IMR-90 (cell line): Measurements from ENCODE around the gene TMEM139. TPM values are rescaled to one million over a fixed set of nuclear protein-coding genes. Genes with fewer than 3 reads are reported as not detected.
A peak's percentile ranks its signal among the peaks of the same experiment; 100 is the strongest.

ENCODE experiments used
- ATAC-seq: fragments of 200-7000 bp; cut with Tn5 transposase; 2 replicates; pipeline ENCODE4 v1.9.1; 2020; ENCODE audit warnings: low read depth, mild to moderate bottlenecking, moderate library complexity
- BruUV-seq: library from RNA; stranded (reverse); fragments of 400-500 nt; replicated peaks from 2 replicates; lab custom pipeline; 2021; lab: Mats Ljungman, UMichigan
- CTCF ChIA-PET: fragments of 300-600 bp; formaldehyde crosslinking; extraction: SDS; loops from one replicate; lab custom pipeline; 2021; ENCODE audit warnings: antibody characterized with exemption; lab: Yijun Ruan, JAX
- POLR2A ChIA-PET: fragments of 300-600 bp; sonication (Branson Sonifier 250); formaldehyde crosslinking; loops from one replicate; lab custom pipeline; 2022; ENCODE audit warnings: antibody characterized with exemption; ENCODE audit not compliant: unreplicated experiment; lab: Charles Lee
- DNase-seq: peaks from one replicate; pipeline ENCODE4 v3.0.0; 2013
- H2AFZ ChIP-seq: replicated peaks from 2 replicates; pipeline ENCODE3; 2013; ENCODE audit warnings: low read length, mild to moderate bottlenecking; ENCODE audit not compliant: poor library complexity
- H2AK5ac ChIP-seq: 2 replicates; pipeline ENCODE4 v1.6.1; 2013; ENCODE audit warnings: low read depth, low read length, inconsistent platforms
- H2AK9ac ChIP-seq: replicated peaks from 2 replicates; pipeline ENCODE3; 2013; ENCODE audit warnings: mild to moderate bottlenecking, low read depth, low read length, moderate library complexity; ENCODE audit not compliant: poor library complexity
- H2BK120ac ChIP-seq: 2 replicates; pipeline ENCODE4 v1.6.1; 2013; ENCODE audit warnings: low read depth, low read length, inconsistent platforms
- H2BK15ac ChIP-seq: 3 replicates; pipeline ENCODE4 v1.6.1; 2013; ENCODE audit warnings: low read depth, low read length, inconsistent platforms
- H2BK20ac ChIP-seq: 2 replicates; pipeline ENCODE4 v1.6.1; 2013; ENCODE audit warnings: low read depth, mild to moderate bottlenecking, inconsistent platforms, low read length, moderate library complexity
- H2BK5ac ChIP-seq: 2 replicates; pipeline ENCODE4 v1.6.1; 2013; ENCODE audit warnings: mild to moderate bottlenecking, low read depth, low read length, inconsistent platforms; ENCODE audit not compliant: poor library complexity, severe bottlenecking
- H3K14ac ChIP-seq: replicated peaks from 2 replicates; pipeline ENCODE4 v1.6.1; 2013; ENCODE audit warnings: low read depth, low read length, inconsistent platforms
- H3K18ac ChIP-seq: 2 replicates; pipeline ENCODE4 v1.6.1; 2013; ENCODE audit warnings: low read depth, low read length, control low read depth
- H3K23ac ChIP-seq: 2 replicates; pipeline ENCODE4 v1.6.1; 2013; ENCODE audit warnings: low read depth, low read length, inconsistent platforms
- H3K27ac ChIP-seq: 2 replicates; pipeline ENCODE4 v1.5.1; 2013; ENCODE audit warnings: mild to moderate bottlenecking, control low read depth, low read length; ENCODE audit not compliant: insufficient read depth
- H3K27me3 ChIP-seq: 2 replicates; pipeline ENCODE4 v1.6.1; 2013; ENCODE audit warnings: low read length; ENCODE audit not compliant: control insufficient read depth, insufficient read depth
- H3K36me3 ChIP-seq: 2 replicates; pipeline ENCODE4 v1.6.1; 2013; ENCODE audit warnings: low read length, mixed read lengths; ENCODE audit not compliant: control insufficient read depth, insufficient read depth
- H3K4ac ChIP-seq: 2 replicates; pipeline ENCODE4 v1.6.1; 2013; ENCODE audit warnings: low read depth, low read length, inconsistent platforms
- H3K4me1 ChIP-seq: 2 replicates; pipeline ENCODE4 v1.6.1; 2013; ENCODE audit warnings: low read length, mixed read lengths; ENCODE audit not compliant: control insufficient read depth, insufficient read depth
- H3K4me2 ChIP-seq: 2 replicates; pipeline ENCODE4 v1.6.1; 2013; ENCODE audit warnings: low read depth, mild to moderate bottlenecking, control low read depth, low read length, moderate library complexity
- H3K4me3 ChIP-seq: 2 replicates; pipeline ENCODE4 v1.5.1; 2013; ENCODE audit warnings: low read depth, mild to moderate bottlenecking, control low read depth, low read length, moderate library complexity; ENCODE audit not compliant: insufficient read depth
- H3K56ac ChIP-seq: 2 replicates; pipeline ENCODE4 v1.6.1; 2013; ENCODE audit warnings: low read length, inconsistent platforms; ENCODE audit not compliant: insufficient read depth; ENCODE audit errors: extremely low read depth
- H3K79me1 ChIP-seq, 2 experiments: 2 replicates each; pipeline ENCODE4 v1.6.1; 2013; ENCODE audit warnings: low read length in 2 of 2, inconsistent platforms in 1 of 2, low read depth in 1 of 2
- H3K9ac ChIP-seq: 2 replicates; pipeline ENCODE4 v1.6.1; 2013; ENCODE audit warnings: low read depth, low read length, control low read depth
- H3K9me1 ChIP-seq: 2 replicates; pipeline ENCODE4 v1.6.1; 2013; ENCODE audit warnings: low read length, inconsistent platforms; ENCODE audit not compliant: insufficient read depth
- H3K9me3 ChIP-seq: 2 replicates; pipeline ENCODE4 v1.6.1; 2013; ENCODE audit warnings: low read length; ENCODE audit not compliant: control insufficient read depth, insufficient read depth
- H4K20me1 ChIP-seq: 2 replicates; pipeline ENCODE4 v1.6.1; 2013; ENCODE audit warnings: low read length, inconsistent platforms; ENCODE audit not compliant: insufficient read depth
- H4K5ac ChIP-seq: 2 replicates; pipeline ENCODE4 v1.6.1; 2013; ENCODE audit warnings: mild to moderate bottlenecking, low read depth, low read length, control low read depth
- H4K8ac ChIP-seq, 2 experiments: 2 replicates each; pipeline ENCODE4 v1.6.1; 2013; ENCODE audit warnings: low read depth in 2 of 2, low read length in 2 of 2, control low read depth in 1 of 2, inconsistent platforms in 1 of 2
- H4K91ac ChIP-seq: 2 replicates; pipeline ENCODE4 v1.6.1; 2013; ENCODE audit warnings: low read depth, low read length, inconsistent platforms; ENCODE audit not compliant: insufficient read depth
- FOS ChIP-seq: fragments of 150-350 bp; IDR thresholded peaks from 2 replicates; pipeline ENCODE4 v1.6.1; 2016; ENCODE audit warnings: low read depth, low read length
- WGBS, 2 experiments: methylation state at CpG; one replicate each; pipeline versions ENCODE4 v1.1.5 to v1.1.7; 2013; ENCODE audit warnings: missing lambda C conversion rate in 2 of 2; ENCODE audit not compliant: insufficient read length in 1 of 2; ENCODE audit errors: extremely low coverage in 2 of 2; 5-methylcytosine and 5-hydroxymethylcytosine counted together
- dilution Hi-C: fragments of 300-500 bp; cut with HindIII; formaldehyde crosslinking; loops from one replicate; pipeline ENCODE4 v1.14.3; 2018; ENCODE audit warnings: low sequenced_read_pairs; ENCODE audit not compliant: unreplicated experiment
- in situ Hi-C: fragments of 300-500 bp; cut with MboI; formaldehyde crosslinking; loops from 3 replicates; pipeline ENCODE4 v1.14.3; 2019; ENCODE audit warnings: low sequenced_read_pairs, inconsistent platforms, mixed read lengths
- intact Hi-C: fragments of 100-400 bp; cut with micrococcal nuclease; formaldehyde crosslinking; loops from 2 replicates; pipeline ENCODE4 v1.10.0; 2022
- polyA plus RNA-seq, 3 experiments: library from polyadenylated mRNA; depleted of rRNA; stranded (reverse); fragments of >200 nt; gene quantifications; 2 replicates each; pipeline ENCODE4 v1.2.3, GENCODE V29; 2012; ENCODE audit warnings: low replicate concordance in 1 of 3
- total RNA-seq: library from RNA; depleted of rRNA; stranded (reverse); fragments of >200 nt; gene quantifications from 2 replicates; pipeline ENCODE4 v1.2.3, GENCODE V29; 2012
- TF ChIP-seq, protein P1 (sequence below): conservative IDR thresholded peaks from 2 replicates; pipeline ENCODE4 v1.5.1; 2012; ENCODE audit warnings: mild to moderate bottlenecking, low read depth, low read length, improper control_type of control experiment

The TMEM139 gene
- total and polyA plus RNA-seq, 2 of the 4 experiments (the other 2 are of a cell fraction): 0.07 TPM; not detected in 1

DNA sequence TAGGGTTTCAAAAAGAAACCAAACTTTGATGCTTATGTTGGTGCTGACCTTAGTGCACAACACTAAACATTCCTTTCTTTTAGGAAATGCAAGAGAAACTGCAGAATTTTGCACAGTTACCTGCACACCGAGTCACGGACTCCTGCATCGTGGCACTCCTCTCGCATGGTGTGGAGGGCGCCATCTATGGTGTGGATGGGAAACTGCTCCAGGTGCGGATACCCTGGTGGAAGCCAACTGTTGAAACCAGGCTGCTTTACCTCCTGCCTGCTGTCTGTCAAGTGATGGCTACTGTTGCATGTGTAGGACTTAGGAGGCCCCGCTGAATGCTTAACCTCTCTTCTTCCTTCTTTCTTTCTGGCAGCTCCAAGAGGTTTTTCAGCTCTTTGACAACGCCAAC is 15.1 kb downstream of the TMEM139 start:
- no peak overlapping the region for H2BK15ac ChIP-seq
- H3K9me3 ChIP-seq: no peaks in the 10 kb centered on the region
- no peak for DNase-seq
- H2AFZ ChIP-seq: no peak overlapping the region
- peak overlapping the region; percentile 62 for H2AK5ac ChIP-seq
- no peak overlapping the region for H2AK9ac ChIP-seq
- in situ Hi-C loops: loop anchor here (5.0 kb wide), 1 partner anchor 67 kb away; no protein-coding TSS in a partner anchor
- TF ChIP-seq, protein P1, sequence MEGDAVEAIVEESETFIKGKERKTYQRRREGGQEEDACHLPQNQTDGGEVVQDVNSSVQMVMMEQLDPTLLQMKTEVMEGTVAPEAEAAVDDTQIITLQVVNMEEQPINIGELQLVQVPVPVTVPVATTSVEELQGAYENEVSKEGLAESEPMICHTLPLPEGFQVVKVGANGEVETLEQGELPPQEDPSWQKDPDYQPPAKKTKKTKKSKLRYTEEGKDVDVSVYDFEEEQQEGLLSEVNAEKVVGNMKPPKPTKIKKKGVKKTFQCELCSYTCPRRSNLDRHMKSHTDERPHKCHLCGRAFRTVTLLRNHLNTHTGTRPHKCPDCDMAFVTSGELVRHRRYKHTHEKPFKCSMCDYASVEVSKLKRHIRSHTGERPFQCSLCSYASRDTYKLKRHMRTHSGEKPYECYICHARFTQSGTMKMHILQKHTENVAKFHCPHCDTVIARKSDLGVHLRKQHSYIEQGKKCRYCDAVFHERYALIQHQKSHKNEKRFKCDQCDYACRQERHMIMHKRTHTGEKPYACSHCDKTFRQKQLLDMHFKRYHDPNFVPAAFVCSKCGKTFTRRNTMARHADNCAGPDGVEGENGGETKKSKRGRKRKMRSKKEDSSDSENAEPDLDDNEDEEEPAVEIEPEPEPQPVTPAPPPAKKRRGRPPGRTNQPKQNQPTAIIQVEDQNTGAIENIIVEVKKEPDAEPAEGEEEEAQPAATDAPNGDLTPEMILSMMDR: peak; percentile 35
- TF ChIP-seq FOS: no peak
- H3K18ac ChIP-seq: no peak overlapping the region
- H3K9me1 ChIP-seq: peaks cover 18% of the 10 kb centered on the region
- H3K9ac ChIP-seq: no peak overlapping the region
- WGBS, 2 experiments: no CpG with 5 or more reads among the region's 8 CpGs
- intact Hi-C loops: no loop called here
- no peaks in the 10 kb centered on the region for H3K27me3 ChIP-seq
- no peak overlapping the region for H3K14ac ChIP-seq
- H3K36me3 ChIP-seq: peaks cover 43% of the 10 kb centered on the region
- peaks cover 17 to 45% of the 10 kb centered on the region in 2 experiments for H3K79me1 ChIP-seq
- no peak overlapping the region for H3K56ac ChIP-seq
- H3K23ac ChIP-seq: no peak overlapping the region
- dilution Hi-C loops: no loop called here
- H2BK120ac ChIP-seq: no peak overlapping the region; the same call in 1 of the 2 replicates
- no peak overlapping the region for H4K5ac ChIP-seq
- BruUV-seq: no TSS peak
- ChIA-PET CTCF (interaction anchor here (0.8 to 2.7 kb wide), 4 partner anchors 18 to 80 kb away, joined by 3 to 12 read pairs (median 4); no protein-coding TSS in a partner anchor), POLR2A (no interaction called here)
- H4K91ac ChIP-seq: peak overlapping the region; percentile 32; the same call in 1 of the 2 replicates
- no peak overlapping the region for H3K4ac ChIP-seq
- peak overlapping the region; percentile 9 for H2BK5ac ChIP-seq
- H3K4me1 ChIP-seq: peaks cover 18% of the 10 kb centered on the region
- peaks cover 18% of the 10 kb centered on the region for H4K20me1 ChIP-seq
- H4K8ac ChIP-seq: no peak overlapping the region
- no peak overlapping the region for H3K4me3 ChIP-seq
- H2BK20ac ChIP-seq: no peak overlapping the region
- no peak; the same call in 1 of the 2 replicates for ATAC-seq
- H3K27ac ChIP-seq: no peak overlapping the region
- peak overlapping the region; percentile 11 for H3K4me2 ChIP-seq
